Kidney (tissue), 14 donors: ENCODE measurements around the gene ACLY. TPM values are rescaled to one million over a fixed set of nuclear protein-coding genes. Genes with fewer than 3 reads are reported as not detected.

Experiments
- DNase-seq, 5 donors: peaks; one replicate each; pipeline ENCODE4 v3.0.0-alpha.2; 2013 to 2020
- FAIRE-seq: peaks from 2 replicates; lab custom pipeline; 2012; peaks lifted over from hg19 to GRCh38; lab: Jason Lieb, UNC
- H3K27ac ChIP-seq, 2 donors: one replicate each; pipeline ENCODE4 v1.7.0; 2013; ENCODE audit warnings: low read depth in 2 of 2, low read length in 2 of 2, inconsistent platforms in 1 of 2
- H3K27me3 ChIP-seq: one replicate; pipeline ENCODE4 v1.7.1; 2013; ENCODE audit warnings: low read length, inconsistent platforms; ENCODE audit not compliant: control insufficient read depth, insufficient read depth
- H3K36me3 ChIP-seq, 3 donors: one replicate each; pipeline versions ENCODE4 v1.7.0 to v1.7.1; 2013; ENCODE audit warnings: low read length in 3 of 3, control low read depth in 1 of 3, inconsistent platforms in 1 of 3; ENCODE audit not compliant: insufficient read depth in 3 of 3, control insufficient read depth in 2 of 3
- H3K4me1 ChIP-seq, 3 donors: one replicate each; pipeline versions ENCODE4 v1.7.0 to v1.7.1; 2013; ENCODE audit warnings: low read length in 3 of 3, inconsistent platforms in 1 of 3, low read depth in 1 of 3; ENCODE audit not compliant: control insufficient read depth in 2 of 3, insufficient read depth in 2 of 3
- H3K4me3 ChIP-seq, 3 donors: one replicate each; pipeline versions ENCODE4 v1.7.0 to v1.8.1; 2013; ENCODE audit warnings: low read length in 3 of 3, control low read depth in 1 of 3, inconsistent platforms in 1 of 3
- H3K9ac ChIP-seq, 3 donors: one replicate each; pipeline versions ENCODE4 v1.7.0 to v1.7.1; 2013; ENCODE audit warnings: low read length in 3 of 3, control low read depth in 1 of 3, inconsistent platforms in 1 of 3
- H3K9me3 ChIP-seq, 3 donors: one replicate each; pipeline versions ENCODE4 v1.7.0 to v1.7.1; 2013; ENCODE audit warnings: low read length in 3 of 3, control low read depth in 1 of 3, inconsistent platforms in 1 of 3; ENCODE audit not compliant: control insufficient read depth in 2 of 3, insufficient read depth in 1 of 3
- intact Hi-C: fragments of 100-400 bp; cut with DNase I; formaldehyde crosslinking; loops from one replicate; pipeline ENCODE4 v1.11.1; 2022
- polyA plus RNA-seq: library from polyadenylated mRNA; stranded (reverse); fragments of 350-450 nt; fragmentation: Illumina TruSeq; extraction: RNeasy Lipid Tissue Mini Kit (QIAGEN cat#74804); gene quantifications from one replicate; pipeline ENCODE4 v1.2.3, GENCODE V29; 2014; ENCODE audit warnings: low read depth, low replicate concordance; ENCODE audit not compliant: insufficient read depth
- total RNA-seq: library from RNA; stranded (reverse); fragmentation: NEBNext Ultra II Directional; extraction: Animal tissue kit (Norgen Biotek cat#: 25700); gene quantifications from one replicate; pipeline ENCODE4 v1.2.1, GENCODE V29; 2021
- TF ChIP-seq, protein P1 (sequence below): IDR thresholded peaks from 3 replicates; pipeline ENCODE4 v1.5.1; 2012; ENCODE audit warnings: mild to moderate bottlenecking, moderate library complexity, borderline replicate concordance; ENCODE audit not compliant: insufficient read depth; ENCODE audit errors: extremely low read depth
- donor health status: control.
- donor health status: control.
- donor health status: control.
- donor health status: control.
- donor health status: control.
- donor health status: DM: yes; HTN: yes; CAD: no.
- donor health status: Normal renal cell carcinoma (clear cell type).

ACLY gene
- total and polyA plus RNA-seq, 2 donors from 2014 or later = 33.7 to 104 TPM

DNA sequence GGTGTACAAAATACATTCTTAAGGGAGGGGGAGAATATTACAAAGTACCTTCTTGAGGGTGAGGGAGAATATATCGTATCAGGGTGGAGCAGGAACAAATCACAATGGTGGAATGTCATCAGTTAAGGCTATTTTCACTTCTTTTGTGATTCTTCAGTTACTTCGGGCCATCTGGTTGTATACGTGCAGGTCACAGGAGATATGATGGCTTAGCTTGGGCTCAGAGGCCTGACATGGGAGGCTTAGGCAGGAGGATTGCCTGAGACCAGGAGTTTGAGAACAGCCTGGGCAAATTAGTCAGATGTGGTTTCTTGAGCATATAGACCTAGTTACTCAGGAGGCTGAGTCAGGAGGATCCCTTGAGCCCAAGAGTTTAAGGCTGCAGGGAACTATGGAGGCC, 24.7 kb upstream of the ACLY start:
- TF ChIP-seq, protein P1, sequence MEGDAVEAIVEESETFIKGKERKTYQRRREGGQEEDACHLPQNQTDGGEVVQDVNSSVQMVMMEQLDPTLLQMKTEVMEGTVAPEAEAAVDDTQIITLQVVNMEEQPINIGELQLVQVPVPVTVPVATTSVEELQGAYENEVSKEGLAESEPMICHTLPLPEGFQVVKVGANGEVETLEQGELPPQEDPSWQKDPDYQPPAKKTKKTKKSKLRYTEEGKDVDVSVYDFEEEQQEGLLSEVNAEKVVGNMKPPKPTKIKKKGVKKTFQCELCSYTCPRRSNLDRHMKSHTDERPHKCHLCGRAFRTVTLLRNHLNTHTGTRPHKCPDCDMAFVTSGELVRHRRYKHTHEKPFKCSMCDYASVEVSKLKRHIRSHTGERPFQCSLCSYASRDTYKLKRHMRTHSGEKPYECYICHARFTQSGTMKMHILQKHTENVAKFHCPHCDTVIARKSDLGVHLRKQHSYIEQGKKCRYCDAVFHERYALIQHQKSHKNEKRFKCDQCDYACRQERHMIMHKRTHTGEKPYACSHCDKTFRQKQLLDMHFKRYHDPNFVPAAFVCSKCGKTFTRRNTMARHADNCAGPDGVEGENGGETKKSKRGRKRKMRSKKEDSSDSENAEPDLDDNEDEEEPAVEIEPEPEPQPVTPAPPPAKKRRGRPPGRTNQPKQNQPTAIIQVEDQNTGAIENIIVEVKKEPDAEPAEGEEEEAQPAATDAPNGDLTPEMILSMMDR = no peak
- Histone ChIP-seq H3K9me3 (no peaks in the 10 kb centered on the region), H3K36me3 (no peaks in the 10 kb centered on the region), H3K4me3 (no peak overlapping the region), H3K4me1 (peaks cover 0 to 11% (median 5%) of the 10 kb centered on the region in 3 donors), H3K27me3 (no peaks in the 10 kb centered on the region), H3K9ac (no peak overlapping the region), H3K27ac (no peak overlapping the region)
- intact Hi-C loops = no loop called here
- no peak for FAIRE-seq
- no peak for DNase-seq

DNA sequence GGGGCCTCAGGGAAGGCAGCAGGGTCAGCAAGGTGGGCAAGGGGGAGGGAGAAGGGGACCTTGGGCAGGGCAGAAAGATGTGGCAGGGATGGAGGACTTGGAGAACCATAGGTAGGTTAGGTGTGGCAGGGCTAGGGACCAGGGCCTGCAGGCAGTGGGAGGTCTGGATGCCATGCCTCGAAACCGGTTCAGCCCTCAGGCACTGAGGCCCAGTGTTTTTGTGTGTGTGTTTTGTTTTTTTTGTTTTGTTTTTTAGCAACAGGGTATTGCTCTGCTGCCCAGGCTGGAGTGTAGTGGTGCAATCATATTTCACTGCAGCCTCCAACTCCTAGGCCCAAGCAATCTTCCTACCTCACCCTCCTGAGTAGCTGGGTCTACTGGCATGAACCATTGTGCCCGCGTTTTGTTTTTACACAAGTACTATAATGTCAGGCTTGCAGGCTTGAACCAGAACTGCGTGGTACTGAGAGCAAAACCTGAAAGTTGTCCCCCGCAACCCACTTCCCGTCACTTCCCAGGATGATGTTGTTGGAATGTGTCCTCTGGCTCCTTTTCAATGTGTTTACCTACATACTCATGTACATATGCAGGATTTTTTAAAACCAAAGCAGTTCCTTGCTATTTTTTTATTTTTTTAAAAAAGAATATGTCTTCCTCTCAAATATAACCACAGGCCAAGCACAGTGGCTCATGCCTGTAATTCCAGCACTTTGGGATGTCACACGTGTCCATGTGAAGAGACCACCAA, 24.0 kb upstream of the ACLY start:
- intact Hi-C loops = no loop called here
- TF ChIP-seq, protein P1 = no peak

DNA sequence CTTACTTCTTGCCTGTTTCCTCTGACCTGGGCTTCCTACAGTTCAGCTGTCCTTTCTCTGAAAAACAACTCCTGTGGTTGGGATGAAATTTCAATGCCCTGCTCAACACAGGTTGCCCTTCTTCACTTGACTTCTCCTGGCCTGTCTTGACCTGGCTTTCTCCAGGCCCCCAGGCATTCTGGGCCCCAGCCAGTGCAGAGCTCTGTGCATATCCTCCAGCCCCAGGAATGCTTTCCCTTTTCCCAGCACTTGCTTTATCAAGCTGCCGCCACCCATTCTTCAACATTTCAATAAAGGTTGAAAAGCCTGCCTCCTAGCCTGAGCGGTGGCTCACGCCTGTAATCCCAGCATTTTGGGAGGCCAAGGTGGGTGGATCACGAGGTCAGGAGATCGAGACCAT, 22.4 kb upstream of the ACLY start:
- TF ChIP-seq, protein P1 = no peak
- DNase-seq = no peak
- Histone ChIP-seq H3K9ac (no peak overlapping the region), H3K27ac (no peak overlapping the region), H3K4me3 (no peak overlapping the region), H3K27me3 (no peaks in the 10 kb centered on the region), H3K36me3 (peaks cover 0 to 6% (median 0%) of the 10 kb centered on the region in 3 donors), H3K4me1 (peaks cover 0 to 15% (median 8%) of the 10 kb centered on the region in 3 donors), H3K9me3 (no peaks in the 10 kb centered on the region)
- intact Hi-C loops = no loop called here
- FAIRE-seq = no peak

More for the DNA sequence above, 24.0 kb upstream of the ACLY start:
- H3K27ac ChIP-seq = no peak overlapping the region
- no peaks in the 10 kb centered on the region for H3K36me3 ChIP-seq
- H3K9me3 ChIP-seq = no peaks in the 10 kb centered on the region
- peaks cover 0 to 15% (median 8%) of the 10 kb centered on the region in 3 donors for H3K4me1 ChIP-seq
- DNase-seq (no peak), FAIRE-seq (no peak)
- no peak overlapping the region for H3K9ac ChIP-seq
- H3K4me3 ChIP-seq = no peak overlapping the region
- H3K27me3 ChIP-seq = no peaks in the 10 kb centered on the region
